GM18951 (cell line): ENCODE data around the gene CFAP45.

Experiments used
- POLR2A ChIP-seq: IDR thresholded peaks from 4 replicates; pipeline ENCODE4 v1.6.1; 2011; ENCODE audit warnings: mild to moderate bottlenecking; ENCODE audit not compliant: insufficient read length, insufficient read depth; ENCODE audit errors: extremely low read depth
- in situ Hi-C: fragments of 300-500 bp; cut with MboI; formaldehyde crosslinking; loops from one replicate; pipeline ENCODE4 v1.12.0; 2022; ENCODE audit warnings: low sequenced_read_pairs, mixed read lengths, inconsistent platforms; ENCODE audit not compliant: unreplicated experiment

CFAP45 gene

DNA sequence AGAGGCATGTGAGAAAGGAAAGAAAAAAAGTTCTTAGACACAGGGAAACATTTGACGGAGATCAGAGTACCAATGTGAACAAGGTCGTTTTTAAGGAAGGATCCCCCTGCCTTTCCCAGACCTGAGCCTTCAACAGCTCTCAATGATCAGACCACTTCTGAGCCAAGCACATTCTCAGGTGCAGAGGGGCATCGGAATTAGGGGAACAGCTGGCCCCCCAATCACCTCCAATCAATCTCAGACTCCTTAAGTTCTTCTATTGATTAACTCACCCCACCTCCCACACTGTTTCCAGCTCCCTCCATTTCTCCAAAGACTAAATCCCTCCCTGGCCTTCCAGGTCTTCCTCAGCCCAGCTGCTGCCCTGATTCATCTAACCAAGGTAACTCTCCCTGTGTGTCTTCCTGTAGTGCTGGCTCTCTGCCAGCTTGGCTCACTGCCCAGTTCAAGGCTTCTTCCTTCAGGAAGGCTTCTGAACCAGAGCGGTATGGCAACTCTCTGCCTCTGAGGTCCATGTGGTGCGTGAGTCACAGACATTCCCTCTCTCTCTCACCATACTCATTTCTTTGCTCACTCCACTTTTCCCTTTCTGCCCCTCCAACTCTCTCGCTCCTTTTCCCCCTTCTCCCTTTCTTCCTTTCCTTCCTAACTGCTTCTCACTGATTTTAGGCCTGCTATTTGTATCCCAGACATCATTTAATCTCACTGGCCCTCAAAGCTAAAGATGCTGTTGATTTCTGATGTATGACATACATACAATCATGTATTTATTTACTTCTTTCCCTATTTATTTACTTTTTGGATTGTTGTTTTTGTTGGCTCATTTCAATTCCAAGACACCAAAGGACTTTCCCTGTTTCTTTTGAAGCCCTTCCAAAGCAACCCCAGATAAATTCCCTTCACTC lies 18.1 kb downstream of the CFAP45 start:
- no peak for TF ChIP-seq POLR2A
- in situ Hi-C loops: loop anchor here (25.0 kb wide), 1 partner anchor 720 kb away; the partner anchor contains the start of gene CADM3

DNA sequence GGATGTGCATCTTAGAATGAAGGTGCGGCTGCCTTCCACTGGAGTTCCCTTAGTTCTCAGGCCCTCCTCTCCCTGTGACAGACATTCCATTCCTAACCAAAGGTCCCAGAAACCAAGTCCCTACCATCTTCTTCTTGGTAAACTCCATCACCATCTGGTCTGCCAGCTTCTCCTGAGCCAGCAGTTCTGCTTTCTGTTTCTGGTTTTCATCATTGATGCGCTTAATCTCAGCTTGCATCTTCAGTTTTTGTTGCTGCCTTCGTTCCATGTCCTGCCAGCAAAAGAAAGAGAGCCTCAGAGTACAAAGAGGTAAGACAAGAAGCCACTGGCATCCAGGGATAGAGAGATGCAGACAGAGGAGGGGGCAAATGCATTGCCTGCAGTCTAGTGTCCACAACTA lies 19.5 kb downstream of the CFAP45 start:
- no peak for TF ChIP-seq POLR2A
- in situ Hi-C loops: loop anchor here (25.0 kb wide), 1 partner anchor 718 kb away; the partner anchor contains the start of gene CADM3

DNA sequence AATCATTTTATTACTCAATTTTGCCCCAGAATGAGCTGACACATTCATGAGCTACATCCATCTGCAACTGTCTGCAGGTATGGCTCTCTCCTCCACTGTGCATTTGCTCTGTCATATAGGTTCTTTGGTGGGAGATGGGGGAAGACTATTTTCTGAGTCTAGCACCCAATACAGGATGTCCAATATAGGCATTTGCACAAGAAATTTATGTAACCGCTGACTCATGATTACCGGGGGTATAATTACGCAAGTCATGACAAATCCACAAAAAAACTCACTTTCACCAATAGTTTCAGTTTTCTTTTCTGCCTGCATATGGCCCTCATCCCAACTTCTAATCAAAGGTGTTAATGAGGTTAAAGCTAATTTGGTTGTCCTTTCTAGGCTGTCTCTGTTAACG lies 20.0 kb downstream of the CFAP45 start:
- TF ChIP-seq POLR2A: no peak
- in situ Hi-C loops: loop anchor here (25.0 kb wide), 1 partner anchor 718 kb away; the partner anchor contains the start of gene CADM3

GRCh38 chr1:159879136-159879535 lies 20.8 kb downstream of the CFAP45 start:
- no peak for TF ChIP-seq POLR2A
- in situ Hi-C loops: loop anchor here (25.0 kb wide), 1 partner anchor 717 kb away; the partner anchor contains the start of gene CADM3

DNA sequence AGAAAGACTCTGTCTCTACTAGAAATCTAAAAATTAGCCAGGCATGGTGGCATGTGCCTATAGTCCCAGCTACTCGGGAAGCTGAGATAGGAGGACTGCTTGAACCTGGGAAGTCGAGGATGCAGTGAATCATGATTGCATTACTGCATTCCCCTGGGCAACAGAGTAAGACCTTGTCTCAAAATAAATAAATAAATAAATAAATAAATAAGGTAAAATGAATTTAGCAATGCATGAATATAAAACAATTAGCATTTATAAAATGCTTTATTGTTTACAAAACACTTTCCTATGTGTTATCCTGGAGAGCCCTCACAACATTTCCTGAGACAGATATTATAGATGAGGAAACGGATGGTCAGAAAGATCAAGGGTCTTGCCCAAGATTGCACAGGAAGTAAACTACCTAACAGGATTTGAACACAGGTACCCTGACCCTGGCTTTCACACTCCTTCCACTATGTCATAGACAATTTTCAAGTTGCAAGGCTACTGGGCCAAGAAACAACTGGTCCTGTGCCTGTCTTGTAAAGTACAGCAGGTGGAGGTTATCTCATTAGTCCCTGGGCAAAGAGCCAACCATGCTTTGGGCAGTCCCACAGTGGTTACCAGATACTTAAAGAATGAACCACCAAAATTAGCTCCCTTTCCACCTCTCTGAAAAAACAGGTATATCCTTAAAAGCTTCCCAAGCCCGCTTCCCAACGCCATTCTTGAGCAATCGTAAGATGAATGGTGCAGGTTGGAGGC lies 22.1 kb downstream of the CFAP45 start:
- no peak for TF ChIP-seq POLR2A

DNA sequence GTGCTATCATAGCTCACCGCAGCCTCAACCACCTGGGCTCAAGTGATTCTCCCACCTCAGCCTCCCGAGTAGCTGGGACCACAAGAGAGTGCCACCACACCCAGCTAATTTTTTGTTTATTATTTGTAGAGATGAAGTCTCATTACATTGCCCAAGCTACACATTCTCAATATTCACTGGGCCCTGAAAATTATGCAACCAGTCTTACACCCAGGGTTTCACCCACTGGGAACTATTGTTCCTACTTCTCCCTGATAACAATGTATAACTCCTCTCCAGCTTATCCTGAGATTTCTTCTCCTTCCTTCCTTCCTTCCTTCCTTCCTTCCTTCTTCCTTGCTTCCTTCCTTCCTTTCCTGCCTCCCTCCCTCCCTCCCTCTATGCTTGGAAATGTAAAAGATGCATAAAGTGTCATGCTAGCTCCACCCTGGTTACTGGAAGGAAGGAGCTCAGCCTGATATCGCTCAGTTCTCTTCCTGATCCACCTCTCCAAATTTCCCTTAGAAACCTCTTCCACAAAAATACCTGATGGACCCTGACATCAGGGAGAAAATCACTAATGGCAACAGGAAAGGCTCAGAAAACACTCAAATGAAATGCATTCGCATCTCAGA lies 26.3 kb downstream of the CFAP45 start:
- no peak for TF ChIP-seq POLR2A
- in situ Hi-C loops: no loop called here

More for the DNA sequence above, 22.1 kb downstream of the CFAP45 start:
- in situ Hi-C loops: loop anchor here (25.0 kb wide), 1 partner anchor 716 kb away; the partner anchor contains the start of gene CADM3

DNA sequence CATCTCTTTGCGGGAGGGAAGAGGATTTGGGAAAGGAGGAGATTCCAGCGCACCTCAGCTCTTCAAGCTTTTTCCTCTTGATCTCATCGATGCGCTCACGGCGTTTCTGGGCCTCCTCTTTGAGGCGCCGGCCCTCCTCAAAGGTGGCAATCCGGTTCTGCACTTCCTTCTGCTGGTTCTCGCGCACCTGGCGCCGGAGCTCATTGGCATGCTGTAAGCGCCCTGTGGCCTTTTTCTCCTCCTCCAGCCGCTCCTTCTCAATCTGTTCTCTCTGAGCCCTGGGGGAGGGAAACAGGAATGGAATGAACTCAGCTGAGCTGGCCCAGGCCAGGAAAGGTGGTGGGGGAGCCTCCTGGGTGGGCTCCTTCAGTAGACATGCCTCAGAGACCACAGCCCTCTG lies 27.1 kb downstream of the CFAP45 start:
- no peak for TF ChIP-seq POLR2A
- in situ Hi-C loops: no loop called here

DNA sequence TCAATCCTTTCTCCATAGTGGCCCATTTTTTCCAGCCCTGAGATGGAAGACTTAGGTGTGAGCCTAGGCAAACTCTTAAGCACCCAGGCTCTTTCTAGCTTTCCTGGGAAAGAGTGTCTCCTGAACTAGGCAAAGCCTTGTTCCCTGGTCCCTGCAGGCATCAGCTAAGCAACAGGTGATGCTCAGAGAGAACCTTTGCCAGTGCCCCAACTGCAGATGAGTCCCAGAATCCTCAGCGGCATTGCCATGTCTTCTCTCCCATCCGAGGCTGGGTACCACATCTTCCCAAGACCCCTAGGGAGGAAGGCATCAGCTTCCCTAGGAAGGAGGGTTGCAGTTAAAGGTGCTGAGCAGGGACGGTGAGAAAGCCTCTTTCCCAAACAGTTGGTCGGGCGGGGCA lies 29.3 kb downstream of the CFAP45 start:
- in situ Hi-C loops: no loop called here
- no peak for TF ChIP-seq POLR2A

GRCh38 chr1:159869607-159870006 lies 30.4 kb downstream of the CFAP45 start:
- in situ Hi-C loops: no loop called here
- no peak for TF ChIP-seq POLR2A

DNA sequence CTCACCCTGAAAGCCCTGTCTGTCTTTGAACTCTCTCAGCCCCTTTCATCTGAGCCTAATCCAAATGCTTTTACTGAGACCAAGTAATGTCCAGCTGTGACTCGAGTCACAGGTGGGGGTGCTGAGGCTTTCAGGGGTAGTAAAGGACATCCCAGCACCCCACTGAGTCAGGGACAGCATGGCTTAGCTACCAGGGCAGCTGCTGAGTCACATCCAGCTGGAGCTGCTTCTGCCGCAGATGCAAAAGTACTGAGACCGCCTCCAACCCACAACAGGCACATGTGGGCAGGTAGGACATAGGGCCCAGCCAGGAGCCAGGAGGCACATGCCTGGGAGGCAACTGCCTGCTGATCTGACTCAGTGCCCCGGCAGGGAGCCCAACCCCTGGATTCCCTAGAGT lies 30.8 kb downstream of the CFAP45 start:
- TF ChIP-seq POLR2A: no peak
- in situ Hi-C loops: no loop called here

GRCh38 chr1:159868766-159869165 lies 31.2 kb downstream of the CFAP45 start:
- TF ChIP-seq POLR2A: no peak
- in situ Hi-C loops: no loop called here

DNA sequence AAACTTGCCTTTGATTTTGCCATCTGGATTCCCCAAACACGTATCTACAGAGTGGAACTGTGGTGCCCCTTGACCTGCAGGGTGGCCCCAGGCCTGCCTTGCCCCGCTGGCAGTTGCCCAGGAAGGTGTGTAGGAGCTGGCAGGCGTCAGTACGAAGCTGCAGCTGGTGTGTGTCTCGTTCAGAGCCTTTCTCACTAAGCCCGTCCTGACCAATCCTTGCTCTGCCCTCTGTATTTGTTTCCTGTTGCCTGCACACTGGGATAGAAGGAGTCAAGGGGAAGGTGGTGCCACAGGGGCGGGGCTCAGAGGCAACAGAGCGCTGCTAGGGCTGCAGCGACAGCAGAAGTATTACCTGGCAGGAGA lies 32.3 kb downstream of the CFAP45 start:
- in situ Hi-C loops: no loop called here
- no peak for TF ChIP-seq POLR2A
